LNCAP (cell line): Measurements from ENCODE around the gene C6orf120.

ENCODE experiments used
- CTCF ChIP-seq: fragments of 450-650 bp; IDR thresholded peaks from 2 replicates; pipeline ENCODE4 v1.5.1; 2017; ENCODE audit warnings: mild to moderate bottlenecking

Gene C6orf120

DNA sequence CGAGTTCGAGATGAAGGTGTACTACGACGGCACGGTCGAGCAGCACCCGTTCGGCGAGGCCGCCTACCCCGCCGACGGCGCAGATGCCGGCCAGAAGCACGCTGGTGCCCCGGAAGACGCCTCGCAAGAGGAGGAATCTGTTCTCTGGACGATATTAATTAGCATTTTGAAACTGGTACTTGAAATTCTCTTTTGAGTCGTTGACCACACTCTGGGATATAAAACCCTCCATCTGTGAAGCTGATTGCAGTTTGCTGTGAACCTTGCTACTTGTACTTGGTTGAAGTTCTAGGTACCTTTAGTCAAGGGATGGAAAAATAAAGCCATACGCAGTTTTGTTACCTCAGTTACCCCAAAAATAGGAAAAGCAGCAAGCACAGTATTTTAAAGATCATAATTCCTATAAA is 917 bp downstream of the C6orf120 start:
- TF ChIP-seq CTCF, result no peak

DNA sequence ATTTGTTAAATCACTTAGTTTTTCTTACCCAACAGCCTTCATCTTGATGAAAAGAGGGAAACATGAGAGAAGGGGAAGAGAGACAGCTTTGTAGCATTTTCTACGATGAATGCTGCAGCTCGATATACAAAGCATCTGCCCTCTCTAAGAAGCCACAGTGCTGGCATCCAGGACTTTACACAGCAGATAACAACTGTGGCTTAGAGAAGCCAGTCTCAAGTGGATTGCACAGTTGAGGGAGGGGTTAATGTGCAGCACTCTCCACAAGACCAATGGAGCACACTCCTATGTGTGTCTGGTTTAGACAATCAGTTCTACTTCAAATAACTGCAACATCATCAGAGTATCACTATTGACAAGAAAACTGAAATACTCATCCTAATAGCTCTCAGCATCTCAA is 5.8 kb downstream of the C6orf120 start:
- TF ChIP-seq CTCF, result no peak

- TF ChIP-seq CTCF, result no peak
These were observed 7.4 kb downstream of the C6orf120 start for GRCh38 chr6:169709293-169709692.

DNA sequence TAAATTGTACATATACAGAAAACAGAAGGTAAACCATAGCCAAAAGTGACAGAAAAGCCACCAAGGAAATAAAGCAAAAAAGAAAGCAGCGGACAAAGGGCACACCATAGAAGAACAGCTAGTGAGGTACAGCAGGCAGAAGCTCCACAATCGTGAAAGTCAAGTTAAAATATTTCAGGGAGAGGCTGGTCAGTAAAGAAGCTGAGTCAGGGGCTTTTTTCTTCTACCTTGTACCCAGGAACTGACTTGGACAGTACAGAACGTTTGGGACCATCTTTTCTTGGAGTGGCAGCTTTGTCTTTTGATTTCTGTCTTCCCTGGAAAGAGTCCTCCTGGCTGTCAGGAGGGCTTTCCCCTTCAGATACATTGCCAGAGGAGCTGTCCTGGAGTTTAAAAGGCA is 8.1 kb downstream of the C6orf120 start:
- no peak for TF ChIP-seq CTCF

- TF ChIP-seq CTCF, result no peak
These were observed 12.3 kb downstream of the C6orf120 start for GRCh38 chr6:169714178-169714577.

- TF ChIP-seq CTCF, result no peak
These were observed 12.7 kb downstream of the C6orf120 start for GRCh38 chr6:169714595-169714994.

- no peak for TF ChIP-seq CTCF
These were observed 17.2 kb downstream of the C6orf120 start for GRCh38 chr6:169719117-169719516.

- peak; percentile 19; the same call in 1 of the 2 replicates for TF ChIP-seq CTCF
These were observed 18.4 kb downstream of the C6orf120 start for GRCh38 chr6:169720207-169720855.
